ENCODE results near the gene MAP2.

DNA sequence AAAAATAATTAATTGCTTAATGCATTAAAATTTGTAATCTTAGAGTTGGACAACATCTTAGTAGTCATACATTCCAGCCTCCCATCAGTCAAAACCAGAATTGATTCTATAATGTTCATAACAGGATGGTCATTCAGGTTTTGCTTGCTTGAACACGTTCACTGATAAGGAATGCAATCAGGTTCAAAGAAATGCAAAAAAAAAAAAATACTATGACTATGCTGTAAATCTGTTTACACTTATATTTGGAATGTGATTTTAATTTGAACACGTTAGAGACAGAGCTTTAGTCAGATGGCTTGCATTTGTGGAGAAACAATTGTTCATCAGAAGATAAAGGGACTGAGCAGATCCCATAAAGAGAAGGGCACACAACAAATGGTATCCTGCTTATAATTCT is 216.5 kb downstream of the MAP2 start:
- TF ChIP-seq, protein P1, sequence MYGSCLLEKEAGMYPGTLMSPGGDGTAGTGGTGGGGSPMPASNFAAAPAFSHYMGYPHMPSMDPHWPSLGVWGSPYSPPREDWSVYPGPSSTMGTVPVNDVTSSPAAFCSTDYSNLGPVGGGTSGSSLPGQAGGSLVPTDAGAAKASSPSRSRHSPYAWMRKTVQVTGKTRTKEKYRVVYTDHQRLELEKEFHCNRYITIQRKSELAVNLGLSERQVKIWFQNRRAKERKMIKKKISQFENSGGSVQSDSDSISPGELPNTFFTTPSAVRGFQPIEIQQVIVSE (CRISPR knock-in tag; IDR thresholded peaks at IDR 0.05; ENCODE audit: borderline replicate concordance), result no peak
- no peak for TF ChIP-seq SMAD3 (CRISPR knock-in tag; IDR thresholded peaks at IDR 0.05; ENCODE audit: borderline replicate concordance)
- no peak for TF ChIP-seq IRF2 (CRISPR knock-in tag; IDR thresholded peaks at IDR 0.05; ENCODE audit: borderline replicate concordance, low read depth)
- no peak for TF ChIP-seq CBFB (CRISPR knock-in tag; IDR thresholded peaks at IDR 0.05; ENCODE audit: low read depth)
- TF ChIP-seq KAT7 (CRISPR knock-in tag; IDR thresholded peaks at IDR 0.05; ENCODE audit: borderline replicate concordance), result no peak
- no peak for TF ChIP-seq CREB1 (CRISPR knock-in tag; IDR thresholded peaks at IDR 0.05)
